SK-N-SH (cell line): ENCODE measurements around the gene PRR18. TPM values are rescaled to one million over a fixed set of nuclear protein-coding genes. Genes with fewer than 3 reads are reported as not detected.

Experiments used
- CTCF ChIA-PET: fragments of 300-600, 350-600 bp; formaldehyde crosslinking; extraction: SDS; loops from one replicate; lab custom pipeline; 2021; lab: Yijun Ruan, JAX
- POLR2A ChIA-PET: fragments of 350-600 bp; sonication (Branson Sonifier 250); formaldehyde crosslinking; extraction: SDS; loops from one replicate; lab custom pipeline; 2020; ENCODE audit warnings: antibody characterized with exemption, inconsistent platforms; lab: Yijun Ruan, JAX
- DNase-seq: peaks from one replicate; pipeline ENCODE4 v3.0.0; 2012
- H2AFZ ChIP-seq: fragments of 200-600 bp; sonication (generic); 2 replicates; pipeline ENCODE4 v1.8.1; 2016; ENCODE audit warnings: antibody characterized with exemption, mild to moderate bottlenecking, low read depth
- H3F3A ChIP-seq: fragments of 200-600 bp; sonication (generic); replicated peaks from 2 replicates; pipeline ENCODE3; 2016; ENCODE audit warnings: antibody characterized with exemption, mild to moderate bottlenecking; ENCODE audit not compliant: insufficient read depth
- H3K27ac ChIP-seq, 2 experiments: fragments of 200-500 bp in 1 of 2; fragments of 200-600 bp in 1 of 2; sonication (Bioruptor generic) in 1 of 2; sonication (generic), shearing (Covaris generic) in 1 of 2; 2 replicates each; pipeline versions ENCODE4 v1.5.1 to v1.6.1; 2014 to 2016; ENCODE audit warnings: low read depth in 2 of 2, inconsistent platforms in 1 of 2, low read length in 1 of 2, mild to moderate bottlenecking in 1 of 2, mixed read lengths in 1 of 2
- H3K27me3 ChIP-seq: fragments of 200-600 bp; sonication (generic), shearing (Covaris generic); 2 replicates; pipeline ENCODE4 v1.6.1; 2016; ENCODE audit warnings: mixed run types; ENCODE audit not compliant: insufficient read depth
- H3K36me3 ChIP-seq, 2 experiments: fragments of 200-500 bp in 1 of 2; fragments of 200-600 bp in 1 of 2; sonication (Bioruptor generic) in 1 of 2; sonication (generic) in 1 of 2; replicated peaks in 1 of 2; 2 replicates each; pipeline versions ENCODE3 to v1.5.1; 2014 to 2016; ENCODE audit warnings: low read length in 1 of 2, mild to moderate bottlenecking in 1 of 2; ENCODE audit not compliant: insufficient read depth in 2 of 2, control insufficient read depth in 1 of 2
- H3K4me1 ChIP-seq, 2 experiments: fragments of 200-500 bp in 1 of 2; fragments of 200-600 bp in 1 of 2; sonication (Bioruptor generic) in 1 of 2; sonication (generic), shearing (Covaris generic) in 1 of 2; 2 replicates each; pipeline versions ENCODE4 v1.5.1 to v1.6.1; 2014 to 2016; ENCODE audit warnings: low read depth in 1 of 2, low read length in 1 of 2, mixed run types in 1 of 2; ENCODE audit not compliant: insufficient read depth in 2 of 2, control insufficient read depth in 1 of 2
- H3K4me2 ChIP-seq: fragments of 200-600 bp; sonication (generic), shearing (Covaris generic); 2 replicates; pipeline ENCODE4 v1.6.1; 2017; ENCODE audit warnings: mixed run types
- H3K4me3 ChIP-seq, 2 experiments: fragments of 200-500 bp in 1 of 2; fragments of 200-600 bp in 1 of 2; sonication (Bioruptor generic) in 1 of 2; sonication (generic), shearing (Covaris generic) in 1 of 2; 2 replicates each; pipeline versions ENCODE4 v1.5.1 to v1.8.1; 2014 to 2016; ENCODE audit warnings: low read depth in 2 of 2, inconsistent platforms in 1 of 2, low read length in 1 of 2, mild to moderate bottlenecking in 1 of 2, mixed read lengths in 1 of 2, moderate library complexity in 1 of 2
- H3K79me2 ChIP-seq: fragments of 200-600 bp; sonication (generic); 2 replicates; pipeline ENCODE4 v1.8.1; 2017; ENCODE audit warnings: mild to moderate bottlenecking; ENCODE audit not compliant: insufficient read depth
- H3K9ac ChIP-seq: fragments of 200-600 bp; sonication (generic); 2 replicates; pipeline ENCODE4 v1.6.1; 2017; ENCODE audit warnings: mixed run types
- H3K9me2 ChIP-seq: fragments of 200-600 bp; sonication (generic); 2 replicates; pipeline ENCODE4 v1.6.1; 2017; ENCODE audit warnings: mixed run types
- H3K9me3 ChIP-seq: fragments of 200-600 bp; sonication (generic); 2 replicates; pipeline ENCODE4 v1.6.1; 2017; ENCODE audit warnings: mixed run types, mild to moderate bottlenecking, moderate library complexity
- H4K20me1 ChIP-seq: fragments of 200-600 bp; sonication (generic); 2 replicates; pipeline ENCODE4 v1.6.1; 2017; ENCODE audit warnings: mild to moderate bottlenecking, mixed run types; ENCODE audit not compliant: insufficient read depth
- MXI1 ChIP-seq: IDR thresholded peaks from 2 replicates; pipeline ENCODE4 v1.6.1; 2012; ENCODE audit warnings: mild to moderate bottlenecking, low read depth, low read length, improper control_type of control experiment
- NFIC ChIP-seq: IDR thresholded peaks from 2 replicates; pipeline ENCODE4 v1.4.0; 2012; ENCODE audit warnings: borderline replicate concordance
- RAD21 ChIP-seq: IDR thresholded peaks from 2 replicates; pipeline ENCODE4 v1.6.1; 2012; ENCODE audit warnings: mild to moderate bottlenecking, low read length
- TEAD4 ChIP-seq: IDR thresholded peaks from 2 replicates; pipeline ENCODE4 v1.4.0; 2012; ENCODE audit warnings: mild to moderate bottlenecking, borderline replicate concordance; ENCODE audit not compliant: insufficient read depth
- WGBS: methylation state at CpG from one replicate; pipeline ENCODE4 v1.1.6; 2017; ENCODE audit warnings: low lambda C conversion rate; 5-methylcytosine and 5-hydroxymethylcytosine counted together
- polyA plus RNA-seq, 3 experiments: library from polyadenylated mRNA; depleted of rRNA; stranded (reverse); fragments of >200 nt; gene quantifications; 2 replicates each; pipeline ENCODE4 v1.2.3, GENCODE V29; 2012
- TF ChIP-seq, protein P1 (sequence below): fragments of 200-600 bp; sonication (generic); IDR thresholded peaks from 2 replicates; pipeline ENCODE4 v1.6.1; 2017; ENCODE audit warnings: antibody characterized with exemption, mild to moderate bottlenecking, moderate library complexity
- TF ChIP-seq, protein P2 (sequence below): fragments of 150-350 bp; IDR thresholded peaks from 2 replicates; pipeline ENCODE4 v1.6.1; 2017; ENCODE audit warnings: antibody characterized with exemption, low read length, low read depth, borderline replicate concordance
- TF ChIP-seq, protein P3 (sequence below): fragments of 150-350 bp; IDR thresholded peaks from 2 replicates; pipeline ENCODE4 v1.6.1; 2016; ENCODE audit warnings: mild to moderate bottlenecking, low read depth, low read length

Gene PRR18
- polyA plus RNA-seq, 1 of the 3 experiments (the other 2 are of a cell fraction) = 0.02 TPM

DNA sequence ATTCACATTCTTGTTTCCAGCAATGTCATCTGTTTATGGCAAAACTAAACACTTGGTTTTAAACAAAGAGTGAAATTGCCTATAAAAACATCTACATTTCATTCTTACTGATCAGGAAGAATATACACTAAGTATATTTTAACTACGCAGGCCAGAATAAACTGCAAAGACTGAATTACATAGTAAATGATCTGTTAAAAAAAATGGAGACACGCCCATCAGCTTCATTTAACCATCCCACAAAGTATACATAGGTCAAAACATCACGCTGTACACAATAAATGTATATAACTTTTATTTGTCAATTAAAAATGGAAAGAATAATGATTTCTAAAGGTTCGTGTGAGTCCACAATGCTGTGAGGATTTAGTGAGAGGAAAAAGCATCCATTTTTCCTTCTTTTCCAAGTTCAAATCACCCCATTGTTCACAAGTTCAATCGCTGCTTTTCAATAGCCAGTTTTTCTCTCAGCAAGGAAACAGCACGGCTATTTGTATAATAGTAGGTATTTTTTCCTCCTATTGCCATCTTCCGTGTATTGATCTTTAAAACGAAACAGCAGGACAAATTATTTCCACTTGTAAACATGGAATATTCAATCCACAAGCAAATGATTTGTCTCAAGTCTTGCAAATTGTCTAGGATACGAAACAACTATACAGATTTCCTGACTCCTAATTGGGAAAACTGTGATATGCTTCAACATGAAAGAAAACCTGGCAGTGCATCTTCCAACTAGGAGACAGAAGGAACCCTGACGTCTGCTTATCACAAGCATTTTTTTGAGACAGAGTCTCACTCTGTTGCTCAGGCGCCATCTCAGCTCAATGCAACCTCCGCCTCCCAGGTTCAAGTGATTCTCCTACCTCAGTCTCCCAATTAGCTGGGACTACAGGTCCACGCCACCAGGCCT lies 23.6 kb upstream of the PRR18 start:
- Histone ChIP-seq H3K4me2 (no peak overlapping the region), H3K79me2 (peaks cover 97% of the 10 kb centered on the region), H3K27me3 (no peaks in the 10 kb centered on the region), H3K4me1 (peaks cover 0 to 8% of the 10 kb centered on the region in 2 experiments; a peak in 2 of 4 replicates), H2AFZ (no peak overlapping the region)
- TF ChIP-seq NFIC = no peak
- TF ChIP-seq, all 33 proteins: peak for 0
- no peaks in the 10 kb centered on the region for H3K9me3 ChIP-seq
- H3K27ac ChIP-seq = no peak overlapping the region
- POLR2A ChIA-PET = no interaction called here
- DNase-seq = no peak
- H3F3A ChIP-seq = peaks cover 5% of the 10 kb centered on the region
- H3K9me2 ChIP-seq = no peaks in the 10 kb centered on the region
- 90% methylated on average over 13 of the region's 13 CpGs for WGBS
- H3K36me3 ChIP-seq = peaks cover 19 to 36% of the 10 kb centered on the region in 2 experiments
- H4K20me1 ChIP-seq = peaks cover 70% of the 10 kb centered on the region
- CTCF ChIA-PET = interaction anchor here (0.6 to 1.3 kb wide), 3 partner anchors 11 to 50 kb away, joined by 4 to 5 read pairs (median 4); partner anchors contain the start of gene SFT2D1
- no peak overlapping the region for H3K4me3 ChIP-seq
- H3K9ac ChIP-seq = no peak overlapping the region

DNA sequence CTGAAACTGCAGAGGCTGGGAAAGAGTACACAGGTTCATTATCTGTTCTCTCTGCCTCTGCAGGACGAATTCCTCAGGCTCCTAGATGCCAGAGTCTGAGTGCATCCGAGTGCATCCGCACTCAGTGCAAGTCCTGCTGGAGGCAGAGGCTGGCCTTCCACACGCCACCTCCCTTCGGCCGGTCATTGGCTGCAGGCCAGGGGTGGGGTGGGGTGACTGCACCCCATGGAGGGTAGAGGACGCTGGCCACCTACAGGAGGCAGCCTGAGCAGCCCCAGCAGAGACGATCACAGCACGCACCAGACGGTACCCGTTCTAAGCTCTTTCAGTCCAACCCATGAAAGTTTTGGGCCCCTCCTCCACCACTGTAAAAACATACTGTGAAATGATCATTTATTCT lies 22.4 kb upstream of the PRR18 start:
- Histone ChIP-seq H3K4me3 (0 out of 4 replicates have a peak overlapping the region, but pooled peaks of 1 of the 2 experiments have one; percentile 26), H3K4me1 (peaks cover 0 to 8% of the 10 kb centered on the region in 2 experiments; a peak in 2 of 4 replicates), H3K27me3 (no peaks in the 10 kb centered on the region), H3K9ac (no peak overlapping the region), H3K36me3 (peaks cover 19 to 43% of the 10 kb centered on the region in 2 experiments), H3K4me2 (peak overlapping the region; percentile 38; the same call in 1 of the 2 replicates), H4K20me1 (peaks cover 66% of the 10 kb centered on the region), H3K9me3 (no peaks in the 10 kb centered on the region), H2AFZ (no peak overlapping the region), H3K9me2 (no peaks in the 10 kb centered on the region), H3F3A (peaks cover 5% of the 10 kb centered on the region), H3K79me2 (peaks cover 87% of the 10 kb centered on the region), H3K27ac (no peak overlapping the region; a peak in 1 of 4 replicates)
- DNase-seq = peak; percentile 94
- POLR2A ChIA-PET = interaction anchor here (1.0 kb wide), 1 partner anchor 11 kb away, joined by 3 read pairs; no protein-coding TSS in a partner anchor
- TF ChIP-seq, protein P1, sequence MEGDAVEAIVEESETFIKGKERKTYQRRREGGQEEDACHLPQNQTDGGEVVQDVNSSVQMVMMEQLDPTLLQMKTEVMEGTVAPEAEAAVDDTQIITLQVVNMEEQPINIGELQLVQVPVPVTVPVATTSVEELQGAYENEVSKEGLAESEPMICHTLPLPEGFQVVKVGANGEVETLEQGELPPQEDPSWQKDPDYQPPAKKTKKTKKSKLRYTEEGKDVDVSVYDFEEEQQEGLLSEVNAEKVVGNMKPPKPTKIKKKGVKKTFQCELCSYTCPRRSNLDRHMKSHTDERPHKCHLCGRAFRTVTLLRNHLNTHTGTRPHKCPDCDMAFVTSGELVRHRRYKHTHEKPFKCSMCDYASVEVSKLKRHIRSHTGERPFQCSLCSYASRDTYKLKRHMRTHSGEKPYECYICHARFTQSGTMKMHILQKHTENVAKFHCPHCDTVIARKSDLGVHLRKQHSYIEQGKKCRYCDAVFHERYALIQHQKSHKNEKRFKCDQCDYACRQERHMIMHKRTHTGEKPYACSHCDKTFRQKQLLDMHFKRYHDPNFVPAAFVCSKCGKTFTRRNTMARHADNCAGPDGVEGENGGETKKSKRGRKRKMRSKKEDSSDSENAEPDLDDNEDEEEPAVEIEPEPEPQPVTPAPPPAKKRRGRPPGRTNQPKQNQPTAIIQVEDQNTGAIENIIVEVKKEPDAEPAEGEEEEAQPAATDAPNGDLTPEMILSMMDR = peak; percentile 38
- TF ChIP-seq, protein P2, sequence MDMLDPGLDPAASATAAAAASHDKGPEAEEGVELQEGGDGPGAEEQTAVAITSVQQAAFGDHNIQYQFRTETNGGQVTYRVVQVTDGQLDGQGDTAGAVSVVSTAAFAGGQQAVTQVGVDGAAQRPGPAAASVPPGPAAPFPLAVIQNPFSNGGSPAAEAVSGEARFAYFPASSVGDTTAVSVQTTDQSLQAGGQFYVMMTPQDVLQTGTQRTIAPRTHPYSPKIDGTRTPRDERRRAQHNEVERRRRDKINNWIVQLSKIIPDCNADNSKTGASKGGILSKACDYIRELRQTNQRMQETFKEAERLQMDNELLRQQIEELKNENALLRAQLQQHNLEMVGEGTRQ = no peak
- peak; percentile 73 for TF ChIP-seq NFIC
- TF ChIP-seq RAD21 = peak; percentile 42
- TF ChIP-seq MXI1 = 0 out of 2 replicates have a peak, but pooled peaks have one; percentile 35
- TF ChIP-seq TEAD4 = no peak
- TF ChIP-seq, protein P3, sequence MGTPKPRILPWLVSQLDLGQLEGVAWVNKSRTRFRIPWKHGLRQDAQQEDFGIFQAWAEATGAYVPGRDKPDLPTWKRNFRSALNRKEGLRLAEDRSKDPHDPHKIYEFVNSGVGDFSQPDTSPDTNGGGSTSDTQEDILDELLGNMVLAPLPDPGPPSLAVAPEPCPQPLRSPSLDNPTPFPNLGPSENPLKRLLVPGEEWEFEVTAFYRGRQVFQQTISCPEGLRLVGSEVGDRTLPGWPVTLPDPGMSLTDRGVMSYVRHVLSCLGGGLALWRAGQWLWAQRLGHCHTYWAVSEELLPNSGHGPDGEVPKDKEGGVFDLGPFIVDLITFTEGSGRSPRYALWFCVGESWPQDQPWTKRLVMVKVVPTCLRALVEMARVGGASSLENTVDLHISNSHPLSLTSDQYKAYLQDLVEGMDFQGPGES = no peak
- CTCF ChIA-PET = interaction anchor here (0.6 to 1.3 kb wide), 4 partner anchors 12 to 108 kb away, joined by 3 to 5 read pairs (median 4); partner anchors contain the start of genes PRR18 and SFT2D1
- WGBS = 15% methylated on average over 2 of the region's 11 CpGs
